ENCODE results near the gene OR51I1.

- no peak for TF ChIP-seq CTCF (IDR thresholded peaks at IDR 0.05; ENCODE audit: low read depth, low read length)
- no peak for TF ChIP-seq EZH2phosphoT487 (IDR thresholded peaks at IDR 0.05; ENCODE audit: low read depth)
Measured at GRCh38 chr11:5486003-5486402, 44.7 kb upstream of the OR51I1 start.
